WI38 (cell line): ENCODE measurements around the gene PPM1J.

Experiments
- H3K4me3 ChIP-seq: 2 replicates; pipeline ENCODE4 v1.5.1; 2011; ENCODE audit warnings: low read depth, mild to moderate bottlenecking, control low read depth, low read length
- CTCF ChIP-seq: IDR thresholded peaks from 2 replicates; pipeline ENCODE4 v1.5.1; 2012; ENCODE audit warnings: low read depth, mild to moderate bottlenecking, control low read depth, low read length

PPM1J gene

GRCh38 chr1:112688781-112689193 is 26.3 kb downstream of the PPM1J start:
- no peak overlapping the region for H3K4me3 ChIP-seq
- TF ChIP-seq CTCF, result no peak

- no peak for TF ChIP-seq CTCF
- no peak overlapping the region for H3K4me3 ChIP-seq
These were observed 27.2 kb downstream of the PPM1J start for GRCh38 chr1:112687785-112688496.

GRCh38 chr1:112687361-112687760 is 27.8 kb downstream of the PPM1J start:
- H3K4me3 ChIP-seq, result no peak overlapping the region
- no peak for TF ChIP-seq CTCF

GRCh38 chr1:112686835-112687234 is 28.3 kb downstream of the PPM1J start:
- H3K4me3 ChIP-seq, result no peak overlapping the region
- TF ChIP-seq CTCF, result no peak

- H3K4me3 ChIP-seq, result no peak overlapping the region
- TF ChIP-seq CTCF, result no peak
These were observed 28.7 kb downstream of the PPM1J start for GRCh38 chr1:112686417-112686816.

GRCh38 chr1:112685913-112686312 is 29.2 kb downstream of the PPM1J start:
- no peak overlapping the region for H3K4me3 ChIP-seq
- no peak for TF ChIP-seq CTCF

GRCh38 chr1:112678605-112679004 is 36.5 kb downstream of the PPM1J start:
- TF ChIP-seq CTCF, result no peak
- no peak overlapping the region for H3K4me3 ChIP-seq
